HepG2 (cell line): Measurements from ENCODE around the gene TACC3. TPM values are rescaled to one million over a fixed set of nuclear protein-coding genes. Genes with fewer than 3 reads are reported as not detected.

Experiments
- ATAC-seq: fragments of 200-7000 bp; cut with Tn5 transposase; 3 replicates; pipeline ENCODE4 v1.9.1; 2020; ENCODE audit warnings: mild to moderate bottlenecking, moderate library complexity
- BruUV-seq: library from RNA; stranded (reverse); fragments of 400-500 nt; replicated peaks from 2 replicates; lab custom pipeline; 2021; lab: Mats Ljungman, UMichigan
- CTCF ChIA-PET: fragments of 300-600 bp; formaldehyde crosslinking; extraction: SDS; loops from one replicate; lab custom pipeline; 2021; ENCODE audit warnings: low total read pairs, inconsistent platforms, low intra/inter-chr PET ratio; lab: Yijun Ruan, JAX
- POLR2A ChIA-PET: fragments of 350-600 bp; sonication (Branson Sonifier 250); formaldehyde crosslinking; loops from one replicate; lab custom pipeline; 2020; ENCODE audit warnings: antibody characterized with exemption, inconsistent platforms; lab: Yijun Ruan, JAX
- DNase-seq: peaks from one replicate; pipeline ENCODE4 v3.0.0-alpha.2; 2015; ENCODE audit warnings: low spot score
- FAIRE-seq: peaks from 3 replicates; lab custom pipeline; 2011; peaks lifted over from hg19 to GRCh38; lab: Jason Lieb, UNC
- H2AFZ ChIP-seq: one replicate; pipeline ENCODE4 v1.6.1; 2011; ENCODE audit warnings: low read length, inconsistent platforms
- H3K27ac ChIP-seq: fragments of 300-600 bp; 3 replicates; pipeline ENCODE4 v1.8.0; 2011; ENCODE audit warnings: mixed run types, mild to moderate bottlenecking, mixed read lengths, low read length, inconsistent platforms; ENCODE audit not compliant: insufficient read depth; ENCODE audit errors: extremely low read length
- H3K27me3 ChIP-seq, 2 experiments: fragments of 200-600 bp in 1 of 2; 2 replicates in 1 of 2; 3 replicates in 1 of 2; pipeline versions ENCODE4 v1.6.0 to v1.8.0; 2011; ENCODE audit warnings: low read length in 2 of 2, mild to moderate bottlenecking in 2 of 2, moderate library complexity in 2 of 2, inconsistent platforms in 1 of 2; ENCODE audit not compliant: insufficient read depth in 2 of 2, control insufficient read depth in 1 of 2
- H3K36me3 ChIP-seq, 2 experiments: fragments of 200-600 bp in 1 of 2; replicated peaks in 1 of 2; 2 replicates in 1 of 2; 3 replicates in 1 of 2; pipeline versions ENCODE4 v1.5.1 to v1.8.0; 2011; ENCODE audit warnings: low read length in 2 of 2, inconsistent platforms in 1 of 2; ENCODE audit not compliant: insufficient read depth in 2 of 2, control insufficient read depth in 1 of 2
- H3K4me1 ChIP-seq: 2 replicates; pipeline ENCODE4 v1.5.1; 2012; ENCODE audit warnings: low read length, inconsistent platforms; ENCODE audit not compliant: insufficient read depth
- H3K4me2 ChIP-seq: 2 replicates; pipeline ENCODE4 v1.6.0; 2011; ENCODE audit warnings: low read depth, low read length, inconsistent platforms
- H3K4me3 ChIP-seq, 3 experiments: fragments of 200-600 bp in 1 of 3; sonication (generic), shearing (Covaris generic) in 1 of 3; replicated peaks in 1 of 3; 2 replicates each; pipeline ENCODE4 v1.5.1; 2011 to 2016; ENCODE audit warnings: low read length in 3 of 3, inconsistent platforms in 2 of 3, low read depth in 2 of 3, mild to moderate bottlenecking in 2 of 3, control low read depth in 1 of 3, mixed read lengths in 1 of 3; ENCODE audit not compliant: insufficient read depth in 1 of 3
- H3K79me2 ChIP-seq: one replicate; pipeline ENCODE4 v1.6.1; 2011; ENCODE audit warnings: low read length, inconsistent platforms; ENCODE audit not compliant: insufficient read depth
- H3K9ac ChIP-seq: 2 replicates; pipeline ENCODE4 v1.6.0; 2011; ENCODE audit warnings: mild to moderate bottlenecking, low read depth, low read length, inconsistent platforms; ENCODE audit not compliant: insufficient read depth
- H3K9me3 ChIP-seq: 2 replicates; pipeline ENCODE4 v1.5.1; 2012; ENCODE audit warnings: mild to moderate bottlenecking, low read length
- H4K20me1 ChIP-seq: 2 replicates; pipeline ENCODE4 v1.6.0; 2011; ENCODE audit warnings: inconsistent platforms, mild to moderate bottlenecking, low read length, moderate library complexity; ENCODE audit not compliant: insufficient read depth
- ATF7 ChIP-seq, 2 experiments: fragments of 450-650 bp in 1 of 2; sonication (generic) in 1 of 2; formaldehyde crosslinking in 1 of 2; IDR thresholded peaks; 2 replicates each; pipeline versions ENCODE4 v1.4.0 to v1.6.1; 2016 to 2020; ENCODE audit warnings: antibody characterized with exemption in 1 of 2, mild to moderate bottlenecking in 1 of 2, missing genetic modification reagents in 1 of 2
- CENPT ChIP-seq: sonication (generic); formaldehyde crosslinking; IDR thresholded peaks from 2 replicates; pipeline ENCODE4 v1.8.0; 2022; ENCODE audit warnings: low read depth, mild to moderate bottlenecking, moderate library complexity, missing genetic modification reagents
- KDM5B ChIP-seq: sonication (generic); formaldehyde crosslinking; IDR thresholded peaks from 2 replicates; pipeline ENCODE4 v1.4.0; 2020; ENCODE audit warnings: missing genetic modification reagents, mild to moderate bottlenecking, borderline replicate concordance
- SUZ12 ChIP-seq: fragments of 150-350 bp; IDR thresholded peaks from 2 replicates; pipeline ENCODE4 v1.6.1; 2014; ENCODE audit warnings: low read depth, low read length
- TBX2 ChIP-seq: sonication (generic); formaldehyde crosslinking; IDR thresholded peaks from 2 replicates; pipeline ENCODE4 v1.5.0; 2020; ENCODE audit warnings: missing genetic modification reagents, mild to moderate bottlenecking, borderline replicate concordance
- ZBTB38 ChIP-seq: sonication (generic); formaldehyde crosslinking; IDR thresholded peaks from 2 replicates; pipeline ENCODE4 v1.5.1; 2020; ENCODE audit warnings: mild to moderate bottlenecking, missing genetic modification reagents
- ZBTB7B ChIP-seq: sonication (generic); formaldehyde crosslinking; IDR thresholded peaks from 2 replicates; pipeline ENCODE4 v1.4.0; 2020; ENCODE audit warnings: missing genetic modification reagents
- ZFP90 ChIP-seq: sonication (generic); formaldehyde crosslinking; IDR thresholded peaks from 2 replicates; pipeline ENCODE4 v1.8.0; 2022; ENCODE audit warnings: missing genetic modification reagents, mild to moderate bottlenecking, inconsistent platforms, borderline replicate concordance
- ZNF264 ChIP-seq: sonication (generic); formaldehyde crosslinking; IDR thresholded peaks from 2 replicates; pipeline ENCODE4 v1.4.0; 2020; ENCODE audit warnings: missing genetic modification reagents
- ZNF558 ChIP-seq: sonication (generic); formaldehyde crosslinking; IDR thresholded peaks from 2 replicates; pipeline ENCODE4 v1.9.0; 2022; ENCODE audit warnings: mild to moderate bottlenecking, missing genetic modification reagents, borderline replicate concordance
- WGBS: methylation state at CpG from one replicate; pipeline ENCODE4 v1.1.6; 2017; ENCODE audit warnings: low lambda C conversion rate; 5-methylcytosine and 5-hydroxymethylcytosine counted together
- in situ Hi-C: cut with HindIII; loops from 2 replicates; pipeline ENCODE4 v1.10.0; 2017; ENCODE audit warnings: low pct_unique_long_range_greater_than_20kb; ENCODE audit not compliant: extremely low pct_ligation_motif_present
- intact Hi-C: fragments of 100-400 bp; cut with micrococcal nuclease; formaldehyde crosslinking; loops from one replicate; pipeline ENCODE4 v1.10.0; 2022; ENCODE audit not compliant: unreplicated experiment
- polyA plus RNA-seq, 8 experiments: library from polyadenylated mRNA; depleted of rRNA in 3 of 8; stranded (reverse) in 7 of 8; unstranded in 1 of 8; fragments of >200 nt; fragmentation: Illumina TruSeq in 4 of 8; extraction: Trizol in 4 of 8; gene quantifications; 2 replicates each; pipeline versions ENCODE4 v1.2.1 to v1.2.3, GENCODE V29; 2011 to 2016; ENCODE audit warnings: low read depth in 4 of 8, missing spikeins in 1 of 8, mixed read lengths in 1 of 8; ENCODE audit not compliant: insufficient read depth in 1 of 8
- total RNA-seq, 5 experiments: library from RNA; depleted of rRNA; stranded (reverse); fragments of >200 nt; fragmentation: Illumina TruSeq; extraction: Trizol; gene quantifications; 2 replicates each; pipeline ENCODE4 v1.2.3, GENCODE V29; 2016; ENCODE audit warnings: low read depth in 1 of 5
- TF ChIP-seq, protein P1 (sequence below): sonication (generic); formaldehyde crosslinking; IDR thresholded peaks from 2 replicates; pipeline ENCODE4 v1.8.1; 2022; ENCODE audit warnings: low read depth, mild to moderate bottlenecking, missing genetic modification reagents
- TF ChIP-seq, protein P2 (sequence below): sonication (generic); formaldehyde crosslinking; IDR thresholded peaks from 2 replicates; pipeline ENCODE4 v1.5.1; 2020; ENCODE audit warnings: mild to moderate bottlenecking, missing genetic modification reagents, moderate library complexity
- TF ChIP-seq, protein P3 (sequence below): sonication (generic); formaldehyde crosslinking; IDR thresholded peaks from 2 replicates; pipeline ENCODE4; 2020; ENCODE audit warnings: missing genetic modification reagents, mild to moderate bottlenecking, borderline replicate concordance

TACC3 gene
- total and polyA plus RNA-seq, 2 of the 13 experiments (the other 11 are each of a cell fraction or from before 2014, with no cell fraction given), result 20.3 to 21.2 TPM

DNA sequence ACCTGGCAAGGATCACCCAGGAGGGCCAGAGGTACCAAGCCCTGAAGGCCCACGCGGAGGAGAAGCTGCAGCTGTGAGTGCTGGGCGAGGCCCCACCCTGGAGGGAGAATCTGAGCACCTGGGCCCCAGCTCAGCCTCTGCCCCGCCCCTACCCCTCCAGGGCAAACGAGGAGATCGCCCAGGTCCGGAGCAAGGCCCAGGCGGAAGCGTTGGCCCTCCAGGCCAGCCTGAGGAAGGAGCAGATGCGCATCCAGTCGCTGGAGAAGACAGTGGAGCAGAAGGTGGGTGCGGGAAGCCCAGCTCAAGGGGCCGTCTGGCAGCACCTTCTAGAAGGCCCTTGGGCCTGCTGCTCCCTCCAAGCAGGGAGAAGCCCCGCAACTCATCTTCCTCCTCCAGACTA lies 23.2 kb downstream of the TACC3 start (continued):
- TF ChIP-seq SUZ12 (no peak), ZNF264 (CRISPR knock-in tag) (no peak)

DNA sequence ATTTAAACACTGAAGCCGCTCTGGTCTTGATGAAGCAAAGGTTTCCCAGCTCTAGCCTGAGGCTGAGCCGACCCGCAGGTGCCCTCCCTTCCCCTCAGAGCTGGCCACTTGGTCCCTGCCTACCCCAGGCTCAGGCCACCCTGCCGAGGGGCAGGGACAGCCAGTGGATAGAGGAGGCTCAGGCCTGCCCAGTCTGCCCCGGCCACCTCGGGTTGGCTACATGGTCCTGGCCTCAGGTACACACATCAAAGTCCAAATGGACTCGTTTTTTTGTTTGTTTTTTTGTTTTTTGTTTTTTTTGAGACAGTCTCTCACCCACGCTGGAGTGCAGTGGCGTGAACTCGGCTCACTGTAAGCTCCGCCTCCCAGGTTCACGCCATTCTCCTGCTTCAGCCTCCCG lies 23.8 kb downstream of the TACC3 start:
- TF ChIP-seq ZFP90 (no peak), ZBTB7B (CRISPR knock-in tag) (no peak), ZBTB38 (CRISPR knock-in tag) (0 out of 2 replicates have a peak, but pooled peaks have one; percentile 24), ZNF558 (CRISPR knock-in tag) (0 out of 2 replicates have a peak, but pooled peaks have one; percentile 54), KDM5B (CRISPR knock-in tag) (no peak), TBX2 (CRISPR knock-in tag) (0 out of 2 replicates have a peak, but pooled peaks have one; percentile 28), CENPT (CRISPR knock-in tag) (no peak), ATF7 (IDR thresholded peaks at IDR 0.05) (no peak), ATF7 (CRISPR knock-in tag; IDR thresholded peaks at IDR 0.05) (no peak)
- TF ChIP-seq, protein P1, sequence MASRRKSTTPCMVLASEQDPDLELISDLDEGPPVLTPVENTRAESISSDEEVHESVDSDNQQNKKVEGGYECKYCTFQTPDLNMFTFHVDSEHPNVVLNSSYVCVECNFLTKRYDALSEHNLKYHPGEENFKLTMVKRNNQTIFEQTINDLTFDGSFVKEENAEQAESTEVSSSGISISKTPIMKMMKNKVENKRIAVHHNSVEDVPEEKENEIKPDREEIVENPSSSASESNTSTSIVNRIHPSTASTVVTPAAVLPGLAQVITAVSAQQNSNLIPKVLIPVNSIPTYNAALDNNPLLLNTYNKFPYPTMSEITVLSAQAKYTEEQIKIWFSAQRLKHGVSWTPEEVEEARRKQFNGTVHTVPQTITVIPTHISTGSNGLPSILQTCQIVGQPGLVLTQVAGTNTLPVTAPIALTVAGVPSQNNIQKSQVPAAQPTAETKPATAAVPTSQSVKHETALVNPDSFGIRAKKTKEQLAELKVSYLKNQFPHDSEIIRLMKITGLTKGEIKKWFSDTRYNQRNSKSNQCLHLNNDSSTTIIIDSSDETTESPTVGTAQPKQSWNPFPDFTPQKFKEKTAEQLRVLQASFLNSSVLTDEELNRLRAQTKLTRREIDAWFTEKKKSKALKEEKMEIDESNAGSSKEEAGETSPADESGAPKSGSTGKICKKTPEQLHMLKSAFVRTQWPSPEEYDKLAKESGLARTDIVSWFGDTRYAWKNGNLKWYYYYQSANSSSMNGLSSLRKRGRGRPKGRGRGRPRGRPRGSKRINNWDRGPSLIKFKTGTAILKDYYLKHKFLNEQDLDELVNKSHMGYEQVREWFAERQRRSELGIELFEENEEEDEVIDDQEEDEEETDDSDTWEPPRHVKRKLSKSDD (CRISPR knock-in tag), result no peak
- TF ChIP-seq, protein P2, sequence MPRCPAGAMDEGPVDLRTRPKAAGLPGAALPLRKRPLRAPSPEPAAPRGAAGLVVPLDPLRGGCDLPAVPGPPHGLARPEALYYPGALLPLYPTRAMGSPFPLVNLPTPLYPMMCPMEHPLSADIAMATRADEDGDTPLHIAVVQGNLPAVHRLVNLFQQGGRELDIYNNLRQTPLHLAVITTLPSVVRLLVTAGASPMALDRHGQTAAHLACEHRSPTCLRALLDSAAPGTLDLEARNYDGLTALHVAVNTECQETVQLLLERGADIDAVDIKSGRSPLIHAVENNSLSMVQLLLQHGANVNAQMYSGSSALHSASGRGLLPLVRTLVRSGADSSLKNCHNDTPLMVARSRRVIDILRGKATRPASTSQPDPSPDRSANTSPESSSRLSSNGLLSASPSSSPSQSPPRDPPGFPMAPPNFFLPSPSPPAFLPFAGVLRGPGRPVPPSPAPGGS (CRISPR knock-in tag), result no peak
- TF ChIP-seq, protein P3, sequence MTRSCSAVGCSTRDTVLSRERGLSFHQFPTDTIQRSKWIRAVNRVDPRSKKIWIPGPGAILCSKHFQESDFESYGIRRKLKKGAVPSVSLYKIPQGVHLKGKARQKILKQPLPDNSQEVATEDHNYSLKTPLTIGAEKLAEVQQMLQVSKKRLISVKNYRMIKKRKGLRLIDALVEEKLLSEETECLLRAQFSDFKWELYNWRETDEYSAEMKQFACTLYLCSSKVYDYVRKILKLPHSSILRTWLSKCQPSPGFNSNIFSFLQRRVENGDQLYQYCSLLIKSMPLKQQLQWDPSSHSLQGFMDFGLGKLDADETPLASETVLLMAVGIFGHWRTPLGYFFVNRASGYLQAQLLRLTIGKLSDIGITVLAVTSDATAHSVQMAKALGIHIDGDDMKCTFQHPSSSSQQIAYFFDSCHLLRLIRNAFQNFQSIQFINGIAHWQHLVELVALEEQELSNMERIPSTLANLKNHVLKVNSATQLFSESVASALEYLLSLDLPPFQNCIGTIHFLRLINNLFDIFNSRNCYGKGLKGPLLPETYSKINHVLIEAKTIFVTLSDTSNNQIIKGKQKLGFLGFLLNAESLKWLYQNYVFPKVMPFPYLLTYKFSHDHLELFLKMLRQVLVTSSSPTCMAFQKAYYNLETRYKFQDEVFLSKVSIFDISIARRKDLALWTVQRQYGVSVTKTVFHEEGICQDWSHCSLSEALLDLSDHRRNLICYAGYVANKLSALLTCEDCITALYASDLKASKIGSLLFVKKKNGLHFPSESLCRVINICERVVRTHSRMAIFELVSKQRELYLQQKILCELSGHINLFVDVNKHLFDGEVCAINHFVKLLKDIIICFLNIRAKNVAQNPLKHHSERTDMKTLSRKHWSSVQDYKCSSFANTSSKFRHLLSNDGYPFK (CRISPR knock-in tag), result 0 out of 2 replicates have a peak, but pooled peaks have one; percentile 2
- TF ChIP-seq, all 625 proteins: peak for 4
- intact Hi-C loops, result loop anchor here (5.0 kb wide), 2 partner anchors 52 to 167 kb away; no protein-coding TSS in a partner anchor
- Histone ChIP-seq H3K79me2 (no peaks in the 10 kb centered on the region), H4K20me1 (no peaks in the 10 kb centered on the region), H3K9me3 (no peaks in the 10 kb centered on the region), H2AFZ (no peak overlapping the region), H3K4me2 (no peak overlapping the region), H3K27ac (no peak overlapping the region), H3K4me3 (no peak overlapping the region), H3K36me3 (peaks cover 22 to 31% of the 10 kb centered on the region in 2 experiments), H3K9ac (no peak overlapping the region), H3K4me1 (peaks cover 57% of the 10 kb centered on the region), H3K27me3 (no peaks in the 10 kb centered on the region)
- in situ Hi-C loops, result no loop called here
- no peak for FAIRE-seq
- DNase-seq, result no peak
- TSS peak; percentile 53 for BruUV-seq
- 60% methylated on average over 13 of the region's 13 CpGs for WGBS
- ChIA-PET POLR2A (interaction anchor here (0.8 to 5.7 kb wide), 4 partner anchors 22 to 119 kb away, joined by 3 to 45 read pairs (median 19); no protein-coding TSS in a partner anchor), CTCF (interaction anchor here (7.5 kb wide), 1 partner anchor 64 kb away, joined by 179 read pairs; no protein-coding TSS in a partner anchor)
- no peak for ATAC-seq
